ENCODE data around the gene GRIK3. TPM values are rescaled to one million over a fixed set of nuclear protein-coding genes. Genes with fewer than 3 reads are reported as not detected.
"Not testable (repeated sequence)": the region's sequence is repeated elsewhere in the genome, so short reads cannot be mapped to it uniquely, and the experiment has no call there.

The GRIK3 gene
- total RNA-seq, 1 experiment from 2014 or later: 5.5 TPM

DNA sequence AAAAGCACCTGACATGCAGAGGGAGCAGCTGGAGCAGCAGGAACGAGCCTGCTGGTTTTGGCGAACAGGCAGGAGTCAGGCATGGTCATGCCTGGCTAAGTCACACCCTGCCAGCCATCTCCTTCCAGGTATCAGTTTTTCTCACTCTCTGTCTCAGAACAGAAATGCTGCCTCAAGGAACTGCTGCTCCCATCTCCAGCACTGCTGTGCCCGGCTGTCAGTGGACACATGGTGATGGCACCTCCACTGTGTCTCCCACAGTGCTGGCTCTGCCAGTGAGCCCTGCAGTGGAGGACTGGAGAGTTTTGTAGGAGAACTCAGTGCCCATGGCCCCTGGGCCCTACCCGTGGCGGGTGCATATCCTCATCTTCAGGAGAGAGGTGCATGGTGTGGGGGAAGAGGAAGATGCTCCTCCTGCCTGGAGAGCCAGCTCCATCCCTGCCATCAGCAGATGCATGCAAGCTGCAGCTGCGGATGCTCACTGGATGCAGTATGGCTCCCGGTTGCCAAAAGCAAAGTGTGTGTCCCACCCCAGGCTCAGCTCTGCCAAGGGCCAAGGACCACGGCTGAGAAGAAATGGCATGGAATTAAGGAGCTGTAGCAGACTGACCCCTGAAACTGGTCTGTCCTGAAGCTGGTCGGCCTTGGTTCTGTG is 114.7 kb downstream of the GRIK3 start (continued):
- TF ChIP-seq EMX1 (CRISPR knock-in tag; IDR thresholded peaks at IDR 0.05): no peak
- no peak for TF ChIP-seq CREM (CRISPR knock-in tag; IDR thresholded peaks at IDR 0.05)
- no peak for TF ChIP-seq ZNF317 (CRISPR knock-in tag; IDR thresholded peaks at IDR 0.05; ENCODE audit: borderline replicate concordance, low read depth)
- TF ChIP-seq ATF1 (CRISPR knock-in tag; IDR thresholded peaks at IDR 0.05): no peak
- TF ChIP-seq, protein P1, sequence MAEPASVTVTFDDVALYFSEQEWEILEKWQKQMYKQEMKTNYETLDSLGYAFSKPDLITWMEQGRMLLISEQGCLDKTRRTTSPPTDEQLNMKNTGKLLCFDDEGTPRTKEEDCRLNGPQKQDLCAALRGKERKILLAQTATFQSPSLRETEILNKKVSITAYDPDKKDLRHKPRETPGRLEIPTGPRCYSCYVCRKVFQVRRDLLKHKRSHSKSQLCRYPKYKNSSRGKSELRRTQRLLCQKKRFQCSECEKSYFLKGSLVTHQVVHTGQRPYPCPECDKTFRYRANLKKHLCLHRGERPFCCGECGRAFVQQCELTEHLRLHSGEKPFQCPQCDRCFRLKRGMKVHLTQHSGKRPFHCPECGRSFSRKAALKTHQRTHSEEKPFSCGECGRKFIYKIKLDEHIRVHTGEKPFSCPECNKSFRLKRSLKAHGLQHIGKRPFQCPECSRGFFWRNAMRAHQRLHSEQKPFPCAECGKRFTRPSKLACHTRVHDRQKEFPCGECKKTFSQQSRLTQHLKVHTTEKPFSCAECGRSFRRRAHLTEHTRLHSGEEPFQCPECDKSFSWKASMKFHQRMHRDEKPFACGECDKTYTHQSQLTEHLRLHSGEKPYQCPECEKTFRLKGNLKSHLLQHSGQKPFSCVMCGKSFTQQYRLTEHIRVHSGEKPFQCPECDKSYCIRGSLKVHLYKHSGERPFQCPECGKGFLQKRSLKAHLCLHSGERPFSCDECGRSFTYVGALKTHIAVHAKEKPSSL (CRISPR knock-in tag; conservative IDR thresholded peaks at IDR 0.05): no peak
- TF ChIP-seq FOXP1 (CRISPR knock-in tag; IDR thresholded peaks at IDR 0.05; ENCODE audit: borderline replicate concordance): no peak
- TF ChIP-seq, protein P2, sequence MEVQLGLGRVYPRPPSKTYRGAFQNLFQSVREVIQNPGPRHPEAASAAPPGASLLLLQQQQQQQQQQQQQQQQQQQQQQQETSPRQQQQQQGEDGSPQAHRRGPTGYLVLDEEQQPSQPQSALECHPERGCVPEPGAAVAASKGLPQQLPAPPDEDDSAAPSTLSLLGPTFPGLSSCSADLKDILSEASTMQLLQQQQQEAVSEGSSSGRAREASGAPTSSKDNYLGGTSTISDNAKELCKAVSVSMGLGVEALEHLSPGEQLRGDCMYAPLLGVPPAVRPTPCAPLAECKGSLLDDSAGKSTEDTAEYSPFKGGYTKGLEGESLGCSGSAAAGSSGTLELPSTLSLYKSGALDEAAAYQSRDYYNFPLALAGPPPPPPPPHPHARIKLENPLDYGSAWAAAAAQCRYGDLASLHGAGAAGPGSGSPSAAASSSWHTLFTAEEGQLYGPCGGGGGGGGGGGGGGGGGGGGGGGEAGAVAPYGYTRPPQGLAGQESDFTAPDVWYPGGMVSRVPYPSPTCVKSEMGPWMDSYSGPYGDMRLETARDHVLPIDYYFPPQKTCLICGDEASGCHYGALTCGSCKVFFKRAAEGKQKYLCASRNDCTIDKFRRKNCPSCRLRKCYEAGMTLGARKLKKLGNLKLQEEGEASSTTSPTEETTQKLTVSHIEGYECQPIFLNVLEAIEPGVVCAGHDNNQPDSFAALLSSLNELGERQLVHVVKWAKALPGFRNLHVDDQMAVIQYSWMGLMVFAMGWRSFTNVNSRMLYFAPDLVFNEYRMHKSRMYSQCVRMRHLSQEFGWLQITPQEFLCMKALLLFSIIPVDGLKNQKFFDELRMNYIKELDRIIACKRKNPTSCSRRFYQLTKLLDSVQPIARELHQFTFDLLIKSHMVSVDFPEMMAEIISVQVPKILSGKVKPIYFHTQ (CRISPR knock-in tag; IDR thresholded peaks at IDR 0.05): no peak
- TF ChIP-seq, protein P3, sequence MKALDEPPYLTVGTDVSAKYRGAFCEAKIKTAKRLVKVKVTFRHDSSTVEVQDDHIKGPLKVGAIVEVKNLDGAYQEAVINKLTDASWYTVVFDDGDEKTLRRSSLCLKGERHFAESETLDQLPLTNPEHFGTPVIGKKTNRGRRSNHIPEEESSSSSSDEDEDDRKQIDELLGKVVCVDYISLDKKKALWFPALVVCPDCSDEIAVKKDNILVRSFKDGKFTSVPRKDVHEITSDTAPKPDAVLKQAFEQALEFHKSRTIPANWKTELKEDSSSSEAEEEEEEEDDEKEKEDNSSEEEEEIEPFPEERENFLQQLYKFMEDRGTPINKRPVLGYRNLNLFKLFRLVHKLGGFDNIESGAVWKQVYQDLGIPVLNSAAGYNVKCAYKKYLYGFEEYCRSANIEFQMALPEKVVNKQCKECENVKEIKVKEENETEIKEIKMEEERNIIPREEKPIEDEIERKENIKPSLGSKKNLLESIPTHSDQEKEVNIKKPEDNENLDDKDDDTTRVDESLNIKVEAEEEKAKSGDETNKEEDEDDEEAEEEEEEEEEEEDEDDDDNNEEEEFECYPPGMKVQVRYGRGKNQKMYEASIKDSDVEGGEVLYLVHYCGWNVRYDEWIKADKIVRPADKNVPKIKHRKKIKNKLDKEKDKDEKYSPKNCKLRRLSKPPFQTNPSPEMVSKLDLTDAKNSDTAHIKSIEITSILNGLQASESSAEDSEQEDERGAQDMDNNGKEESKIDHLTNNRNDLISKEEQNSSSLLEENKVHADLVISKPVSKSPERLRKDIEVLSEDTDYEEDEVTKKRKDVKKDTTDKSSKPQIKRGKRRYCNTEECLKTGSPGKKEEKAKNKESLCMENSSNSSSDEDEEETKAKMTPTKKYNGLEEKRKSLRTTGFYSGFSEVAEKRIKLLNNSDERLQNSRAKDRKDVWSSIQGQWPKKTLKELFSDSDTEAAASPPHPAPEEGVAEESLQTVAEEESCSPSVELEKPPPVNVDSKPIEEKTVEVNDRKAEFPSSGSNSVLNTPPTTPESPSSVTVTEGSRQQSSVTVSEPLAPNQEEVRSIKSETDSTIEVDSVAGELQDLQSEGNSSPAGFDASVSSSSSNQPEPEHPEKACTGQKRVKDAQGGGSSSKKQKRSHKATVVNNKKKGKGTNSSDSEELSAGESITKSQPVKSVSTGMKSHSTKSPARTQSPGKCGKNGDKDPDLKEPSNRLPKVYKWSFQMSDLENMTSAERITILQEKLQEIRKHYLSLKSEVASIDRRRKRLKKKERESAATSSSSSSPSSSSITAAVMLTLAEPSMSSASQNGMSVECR (CRISPR knock-in tag; IDR thresholded peaks at IDR 0.05; ENCODE audit: borderline replicate concordance): no peak
- TF ChIP-seq JUN (CRISPR knock-in tag; IDR thresholded peaks at IDR 0.05): no peak

DNA sequence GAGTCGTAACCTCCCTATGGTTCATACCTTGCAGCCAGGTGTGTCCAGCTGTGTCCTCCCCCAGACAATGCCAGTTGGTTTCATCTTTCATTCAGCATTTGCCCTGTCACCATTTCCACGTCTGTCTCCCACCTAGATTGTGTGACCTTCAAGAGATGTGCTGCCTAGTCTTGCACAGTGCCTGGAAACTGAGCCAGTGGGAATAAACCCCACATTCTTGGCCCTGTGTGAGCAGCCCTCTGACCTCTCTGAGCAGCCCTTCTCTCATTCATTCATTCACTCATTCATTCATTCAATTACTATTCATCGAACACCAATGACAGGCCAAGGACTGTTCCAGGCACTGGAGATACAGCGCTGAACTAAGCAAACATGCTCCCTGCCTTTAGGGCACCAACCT is 115.7 kb downstream of the GRIK3 start:
- no peak for TF ChIP-seq MYBL2 (CRISPR knock-in tag; IDR thresholded peaks at IDR 0.05)
- POLR2A ChIA-PET: no interaction called here
- ATAC-seq (no peak), DNase-seq (ENCODE audit: low spot score) (no peak)
- CTCF ChIA-PET: interaction anchor here (0.8 kb wide), 1 partner anchor 18 kb away, joined by 3 read pairs; no protein-coding TSS in a partner anchor
- H3K4me1 Mint-ChIP-seq: peaks cover 18% of the 10 kb centered on the region
- H3K4me3 Mint-ChIP-seq: no peak overlapping the region
- H3K27me3 Mint-ChIP-seq (ENCODE audit: low read depth): peaks cover 6% of the 10 kb centered on the region
- H3K27ac Mint-ChIP-seq: no peak overlapping the region
- H3K9me3 Mint-ChIP-seq: peaks cover 32% of the 10 kb centered on the region
- H3K36me3 Mint-ChIP-seq: peaks cover 25% of the 10 kb centered on the region

DNA sequence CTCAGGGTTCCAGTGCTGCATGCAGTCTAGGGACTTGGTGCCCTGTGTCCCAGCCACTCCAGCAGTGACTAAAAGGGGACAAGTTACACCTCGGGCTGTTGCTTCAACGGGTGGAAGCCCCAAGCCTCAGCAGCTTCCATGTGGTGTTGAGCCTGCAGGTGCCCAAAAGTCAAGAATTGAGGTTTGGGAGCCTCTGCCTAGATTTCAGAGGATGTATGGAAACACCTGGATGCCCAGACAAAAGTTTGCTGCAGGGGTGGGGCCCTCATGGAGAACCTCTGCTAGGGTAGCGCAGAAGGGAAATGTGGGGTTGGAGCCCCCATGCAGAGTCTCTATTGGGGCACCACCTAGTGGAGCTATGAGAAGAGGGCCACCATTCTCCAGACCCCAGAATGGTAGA is 117.8 kb downstream of the GRIK3 start:
- H3K9me3 Mint-ChIP-seq: peaks cover 32% of the 10 kb centered on the region
- DNase-seq (ENCODE audit: low spot score); POLR2A ChIA-PET; H3K27ac Mint-ChIP-seq; H3K4me3 Mint-ChIP-seq; CTCF ChIA-PET; H3K27me3 Mint-ChIP-seq (ENCODE audit: low read depth); ATAC-seq: not testable (repeated sequence)
- H3K4me1 Mint-ChIP-seq: peaks cover 12% of the 10 kb centered on the region
- peaks cover 25% of the 10 kb centered on the region for H3K36me3 Mint-ChIP-seq

Data from WTC11 (cell line).